NCI-H2196 (cell line): ENCODE data around the gene ZCCHC9.
"Not testable (repeated sequence)": the region's sequence is repeated elsewhere in the genome, so short reads cannot be mapped to it uniquely, and the experiment has no call there.

Source experiments
- DNase-seq: peaks from one replicate; lab custom pipeline; 2025; ENCODE audit not compliant: unreplicated experiment; lab: John Stamatoyannopoulos, UW

ZCCHC9 gene

GRCh38 chr5:81301271-81302015, at the start of gene ZCCHC9:
ZCCHC9 (plus strand) TSS chr5:81301587; CDS start chr5:81304758, 3,171 bp downstream.
- DNase-seq: peak; percentile 85

GRCh38 chr5:81251922-81252321, 49.5 kb upstream of the ZCCHC9 start:
- DNase-seq: no peak

GRCh38 chr5:81252904-81253303, 48.5 kb upstream of the ZCCHC9 start:
- no peak for DNase-seq

- no peak for DNase-seq
These were observed 47.5 kb upstream of the ZCCHC9 start for GRCh38 chr5:81253875-81254274.

- DNase-seq: no peak
These were observed 46.4 kb upstream of the ZCCHC9 start for GRCh38 chr5:81254886-81255559.

GRCh38 chr5:81256766-81257165, 44.6 kb upstream of the ZCCHC9 start:
- no peak for DNase-seq

GRCh38 chr5:81262796-81263195, 38.6 kb upstream of the ZCCHC9 start:
- not testable (repeated sequence) for DNase-seq

- DNase-seq: no peak
These were observed 36.3 kb upstream of the ZCCHC9 start for GRCh38 chr5:81265101-81265500.

GRCh38 chr5:81268521-81269196, 32.7 kb upstream of the ZCCHC9 start:
- no peak for DNase-seq

- DNase-seq: no peak
These were observed 31.5 kb upstream of the ZCCHC9 start for GRCh38 chr5:81269751-81270393.

- peak; percentile 5 for DNase-seq
These were observed 30.9 kb upstream of the ZCCHC9 start for GRCh38 chr5:81270394-81271027.

GRCh38 chr5:81283976-81284375, 17.4 kb upstream of the ZCCHC9 start:
- no peak for DNase-seq

GRCh38 chr5:81286059-81286617, 15.2 kb upstream of the ZCCHC9 start:
- DNase-seq: no peak

GRCh38 chr5:81288021-81288433, 13.4 kb upstream of the ZCCHC9 start:
- no peak for DNase-seq

GRCh38 chr5:81290146-81290545, 11.2 kb upstream of the ZCCHC9 start:
- DNase-seq: no peak

- DNase-seq: no peak
These were observed 9.3 kb upstream of the ZCCHC9 start for GRCh38 chr5:81292130-81292529.

GRCh38 chr5:81294021-81294420, 7.4 kb upstream of the ZCCHC9 start:
- DNase-seq: not testable (repeated sequence)

- DNase-seq: no peak
These were observed 3.9 kb upstream of the ZCCHC9 start for GRCh38 chr5:81297531-81297930.

- no peak for DNase-seq
These were observed 491 bp upstream of the ZCCHC9 start for GRCh38 chr5:81300921-81301270.

GRCh38 chr5:81302596-81302995, 1.2 kb downstream of the ZCCHC9 start:
- no peak for DNase-seq

- DNase-seq: no peak
These were observed 2.2 kb downstream of the ZCCHC9 start for GRCh38 chr5:81303563-81303962.
